ENCODE results near the gene NOL7. TPM values are rescaled to one million over a fixed set of nuclear protein-coding genes. Genes with fewer than 3 reads are reported as not detected.

The NOL7 gene
- total RNA-seq, 6 donors from 2014 or later = 47.0 to 102 (median 84.7) TPM

- Histone ChIP-seq H3K4me1 (peaks cover 0 to 4% (median 2%) of the 10 kb centered on the region in 4 donors), H3K36me3 (peaks cover 4 to 44% (median 17%) of the 10 kb centered on the region in 4 donors), H3K27ac (no peak overlapping the region), H3K27me3 (no peaks in the 10 kb centered on the region), H3K9me3 (no peaks in the 10 kb centered on the region), H3K4me3 (no peak overlapping the region)
- WGBS, 2 donors = 55 to 67% methylated on average over 5 of the region's 5 CpGs
- TF ChIP-seq POLR2A (IDR thresholded peaks at IDR 0.05) (no peak), POLR2AphosphoS5 (IDR thresholded peaks at IDR 0.05) (no peak), EP300 (IDR thresholded peaks at IDR 0.05) (no peak), CTCF (IDR thresholded peaks at IDR 0.05) (no peak)
- DNase-seq (no peak), ATAC-seq (ENCODE audit: low FRiP score in 2 of 2) (no peak)
Measured at GRCh38 chr6:13641315-13641714, 26.2 kb downstream of the NOL7 start.

- Histone ChIP-seq H3K4me3 (no peak overlapping the region), H3K27me3 (no peaks in the 10 kb centered on the region), H3K27ac (no peak overlapping the region), H3K9me3 (no peaks in the 10 kb centered on the region), H3K36me3 (peaks cover 0 to 32% (median 10%) of the 10 kb centered on the region in 4 donors), H3K4me1 (no peaks in the 10 kb centered on the region)
- TF ChIP-seq EP300 (IDR thresholded peaks at IDR 0.05) = no peak
- no peak for TF ChIP-seq POLR2AphosphoS5 (IDR thresholded peaks at IDR 0.05)
- 74 to 87% methylated on average over 3 of the region's 3 CpGs for WGBS, 2 donors
- no peak for ATAC-seq (ENCODE audit: low FRiP score in 2 of 2)
- no peak for DNase-seq
Measured at GRCh38 chr6:13643125-13643524, 28.0 kb downstream of the NOL7 start.

- H3K9me3 ChIP-seq = no peaks in the 10 kb centered on the region
- no peak overlapping the region for H3K27ac ChIP-seq
- ATAC-seq (ENCODE audit: low FRiP score in 2 of 2) (no peak), DNase-seq (no peak)
- H3K27me3 ChIP-seq = no peaks in the 10 kb centered on the region
- H3K4me1 ChIP-seq = peaks cover 0 to 5% (median 1%) of the 10 kb centered on the region in 4 donors
- TF ChIP-seq POLR2A (IDR thresholded peaks at IDR 0.05) = no peak
- TF ChIP-seq EP300 (IDR thresholded peaks at IDR 0.05) = no peak
- no peak for TF ChIP-seq POLR2AphosphoS5 (IDR thresholded peaks at IDR 0.05)
- TF ChIP-seq CTCF (IDR thresholded peaks at IDR 0.05) = no peak
- H3K36me3 ChIP-seq = peaks cover 0 to 7% (median 3%) of the 10 kb centered on the region in 4 donors
- H3K4me3 ChIP-seq = no peak overlapping the region
Measured at GRCh38 chr6:13648850-13649249, 33.7 kb downstream of the NOL7 start.

GRCh38 chr6:13649393-13649792, 34.3 kb downstream of the NOL7 start:
- ATAC-seq (ENCODE audit: low FRiP score in 2 of 2) = no peak
- WGBS, 2 donors = 85 to 90% methylated on average over 4 of the region's 4 CpGs
- Histone ChIP-seq H3K36me3 (peaks cover 0 to 6% (median 2%) of the 10 kb centered on the region in 4 donors), H3K27me3 (no peaks in the 10 kb centered on the region), H3K27ac (no peak overlapping the region), H3K4me3 (no peak overlapping the region), H3K9me3 (no peaks in the 10 kb centered on the region), H3K4me1 (peaks cover 0 to 11% (median 3%) of the 10 kb centered on the region in 4 donors)
- DNase-seq = no peak
- TF ChIP-seq POLR2AphosphoS5 (IDR thresholded peaks at IDR 0.05) (no peak), CTCF (IDR thresholded peaks at IDR 0.05) (no peak), POLR2A (IDR thresholded peaks at IDR 0.05) (no peak), EP300 (IDR thresholded peaks at IDR 0.05) (no peak)

- no peak overlapping the region for H3K4me3 ChIP-seq
- peaks cover 0 to 8% (median 3%) of the 10 kb centered on the region in 4 donors for H3K36me3 ChIP-seq
- no peak overlapping the region for H3K27ac ChIP-seq
- H3K27me3 ChIP-seq = no peaks in the 10 kb centered on the region
- H3K4me1 ChIP-seq = peaks cover 0 to 19% (median 5%) of the 10 kb centered on the region in 4 donors
- TF ChIP-seq POLR2A (IDR thresholded peaks at IDR 0.05) (no peak), CTCF (IDR thresholded peaks at IDR 0.05) (no peak), EP300 (IDR thresholded peaks at IDR 0.05) (no peak), POLR2AphosphoS5 (IDR thresholded peaks at IDR 0.05) (no peak)
- whole genome bisulfite sequencing, 2 donors = 87 to 90% methylated on average over 2 of the region's 2 CpGs
- no peak for ATAC-seq (ENCODE audit: low FRiP score in 2 of 2)
- no peaks in the 10 kb centered on the region for H3K9me3 ChIP-seq
- DNase-seq = no peak
Measured at GRCh38 chr6:13653296-13653695, 38.2 kb downstream of the NOL7 start.
